ENCODE data around the gene SPATA13. TPM values are rescaled to one million over a fixed set of nuclear protein-coding genes. Genes with fewer than 3 reads are reported as not detected.
A peak's percentile ranks its signal among the peaks of the same experiment; 100 is the strongest.

Gene SPATA13
- total and polyA plus RNA-seq, 4 donors, result 10.5 to 36.7 (median 20.1) TPM

DNA sequence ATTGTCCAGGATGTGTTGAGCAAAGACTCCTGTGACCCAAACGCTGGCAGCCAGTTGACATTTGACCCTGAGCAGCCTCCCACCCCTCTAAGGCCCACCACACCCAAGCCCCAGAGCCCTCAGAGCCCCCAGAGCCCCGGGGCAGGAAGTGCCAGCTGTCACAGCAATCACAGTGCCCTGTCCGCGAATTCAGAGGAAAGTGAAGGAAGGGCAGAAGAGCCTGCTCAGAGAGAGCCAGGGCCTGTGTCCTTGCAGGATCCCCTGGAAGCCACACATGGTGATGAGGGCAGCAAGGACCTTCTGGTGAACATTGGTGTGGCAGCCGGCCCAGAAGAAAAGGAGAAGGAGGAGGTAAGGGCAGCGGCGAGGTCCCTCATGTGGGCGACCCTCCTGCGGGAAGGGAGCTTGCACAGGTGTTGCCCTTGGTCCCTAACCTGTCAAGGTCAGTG is 63.7 kb downstream of the SPATA13 start:
- peaks cover 0 to 13% (median 0%) of the 10 kb centered on the region in 4 donors for H3K36me3 ChIP-seq (ENCODE audit: control insufficient read depth in 4 of 4, insufficient read depth in 4 of 4, low read length in 4 of 4)
- no peak overlapping the region for H3K9ac ChIP-seq (ENCODE audit: insufficient read depth in 1 of 2, low read length in 2 of 2)
- H3K9me3 ChIP-seq (ENCODE audit: control insufficient read depth in 4 of 4, insufficient read depth in 3 of 4, low read length in 3 of 4), result no peaks in the 10 kb centered on the region
- DNase-seq (no peak), ATAC-seq (ENCODE audit: insufficient read depth, low FRiP score) (no peak)
- TF ChIP-seq, protein P1, sequence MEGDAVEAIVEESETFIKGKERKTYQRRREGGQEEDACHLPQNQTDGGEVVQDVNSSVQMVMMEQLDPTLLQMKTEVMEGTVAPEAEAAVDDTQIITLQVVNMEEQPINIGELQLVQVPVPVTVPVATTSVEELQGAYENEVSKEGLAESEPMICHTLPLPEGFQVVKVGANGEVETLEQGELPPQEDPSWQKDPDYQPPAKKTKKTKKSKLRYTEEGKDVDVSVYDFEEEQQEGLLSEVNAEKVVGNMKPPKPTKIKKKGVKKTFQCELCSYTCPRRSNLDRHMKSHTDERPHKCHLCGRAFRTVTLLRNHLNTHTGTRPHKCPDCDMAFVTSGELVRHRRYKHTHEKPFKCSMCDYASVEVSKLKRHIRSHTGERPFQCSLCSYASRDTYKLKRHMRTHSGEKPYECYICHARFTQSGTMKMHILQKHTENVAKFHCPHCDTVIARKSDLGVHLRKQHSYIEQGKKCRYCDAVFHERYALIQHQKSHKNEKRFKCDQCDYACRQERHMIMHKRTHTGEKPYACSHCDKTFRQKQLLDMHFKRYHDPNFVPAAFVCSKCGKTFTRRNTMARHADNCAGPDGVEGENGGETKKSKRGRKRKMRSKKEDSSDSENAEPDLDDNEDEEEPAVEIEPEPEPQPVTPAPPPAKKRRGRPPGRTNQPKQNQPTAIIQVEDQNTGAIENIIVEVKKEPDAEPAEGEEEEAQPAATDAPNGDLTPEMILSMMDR (IDR thresholded peaks at IDR 0.05; ENCODE audit: control extremely low read depth, extremely low read depth), result no peak
- WGBS, 2 donors, result 50 to 62% methylated on average over 7 to 9 of the region's 9 CpGs
- H3K4me1 ChIP-seq (ENCODE audit: control insufficient read depth in 5 of 5, insufficient read depth in 5 of 5, low read length in 5 of 5), result peaks cover 0 to 10% (median 3%) of the 10 kb centered on the region in 5 donors
- no peaks in the 10 kb centered on the region for H3K27me3 ChIP-seq (ENCODE audit: control insufficient read depth in 3 of 3, insufficient read depth in 3 of 3, low read length in 2 of 3)
- H3K4me3 ChIP-seq, result no peak overlapping the region
- peak overlapping the region in 1 of 2 donors; percentile 45 for H3K27ac ChIP-seq (ENCODE audit: low read depth in 1 of 2, low read length in 1 of 2)

DNA sequence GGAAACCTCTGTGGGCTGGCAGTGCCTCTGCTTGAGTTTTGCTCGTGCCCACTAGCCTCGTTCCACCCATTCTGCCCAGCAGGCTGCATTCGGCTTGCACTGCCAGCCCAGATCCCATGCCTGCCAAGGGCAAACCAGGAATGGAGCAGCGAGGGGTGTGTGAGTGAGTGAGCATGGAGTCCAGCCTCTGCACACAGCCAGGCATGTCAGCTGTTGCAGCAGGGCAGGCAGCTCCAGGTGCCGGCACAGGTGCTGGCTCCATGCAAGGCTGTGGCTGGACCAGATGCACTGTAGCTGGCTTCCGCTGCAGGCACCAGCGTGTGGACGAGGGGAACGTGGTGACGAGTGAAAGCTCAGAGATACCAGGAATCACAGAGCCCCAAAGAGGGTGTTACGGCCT is 64.5 kb downstream of the SPATA13 start:
- no peak for ATAC-seq (ENCODE audit: insufficient read depth, low FRiP score)
- no peak overlapping the region for H3K4me3 ChIP-seq
- peaks cover 0 to 3% (median 0%) of the 10 kb centered on the region in 5 donors for H3K4me1 ChIP-seq (ENCODE audit: control insufficient read depth in 5 of 5, insufficient read depth in 5 of 5, low read length in 5 of 5)
- TF ChIP-seq, protein P1 (IDR thresholded peaks at IDR 0.05; ENCODE audit: control extremely low read depth, extremely low read depth), result no peak
- no peak overlapping the region for H3K9ac ChIP-seq (ENCODE audit: insufficient read depth in 1 of 2, low read length in 2 of 2)
- no peaks in the 10 kb centered on the region for H3K9me3 ChIP-seq (ENCODE audit: control insufficient read depth in 4 of 4, insufficient read depth in 3 of 4, low read length in 3 of 4)
- WGBS, 2 donors, result 89 to 96% methylated on average over 11 of the region's 11 CpGs
- H3K27ac ChIP-seq (ENCODE audit: low read depth in 1 of 2, low read length in 1 of 2), result no peak overlapping the region
- H3K36me3 ChIP-seq (ENCODE audit: control insufficient read depth in 4 of 4, insufficient read depth in 4 of 4, low read length in 4 of 4), result peaks cover 0 to 13% (median 0%) of the 10 kb centered on the region in 4 donors
- DNase-seq, result no peak
- H3K27me3 ChIP-seq (ENCODE audit: control insufficient read depth in 3 of 3, insufficient read depth in 3 of 3, low read length in 2 of 3), result no peaks in the 10 kb centered on the region

DNA sequence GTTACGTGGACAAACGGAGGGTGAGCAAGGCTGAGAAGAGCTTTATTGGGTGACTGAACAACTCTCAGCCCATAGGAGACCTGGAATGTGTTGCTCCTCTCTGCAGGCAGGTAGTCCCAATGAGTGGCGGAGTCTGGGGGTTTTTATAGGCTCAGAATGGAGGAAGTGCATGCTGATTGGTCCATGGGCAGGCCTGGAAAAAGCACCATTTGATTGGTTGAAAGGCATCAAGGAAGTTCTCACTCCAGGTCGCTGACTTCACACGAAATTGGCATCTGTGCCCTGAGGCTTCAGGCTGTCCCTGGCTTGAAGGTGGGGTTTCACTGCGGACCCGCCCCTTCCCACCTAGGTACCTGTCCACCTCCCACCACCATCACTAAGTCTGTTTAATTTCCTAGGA is 65.4 kb downstream of the SPATA13 start:
- TF ChIP-seq, protein P1 (IDR thresholded peaks at IDR 0.05; ENCODE audit: control extremely low read depth, extremely low read depth), result no peak
- Histone ChIP-seq H3K4me1 (ENCODE audit: control insufficient read depth in 5 of 5, insufficient read depth in 5 of 5, low read length in 5 of 5) (peaks cover 0 to 3% (median 0%) of the 10 kb centered on the region in 5 donors), H3K9ac (ENCODE audit: insufficient read depth in 1 of 2, low read length in 2 of 2) (no peak overlapping the region), H3K27ac (ENCODE audit: low read depth in 1 of 2, low read length in 1 of 2) (no peak overlapping the region), H3K4me3 (no peak overlapping the region), H3K36me3 (ENCODE audit: control insufficient read depth in 4 of 4, insufficient read depth in 4 of 4, low read length in 4 of 4) (peaks cover 0 to 13% (median 0%) of the 10 kb centered on the region in 4 donors), H3K9me3 (ENCODE audit: control insufficient read depth in 4 of 4, insufficient read depth in 3 of 4, low read length in 3 of 4) (no peaks in the 10 kb centered on the region), H3K27me3 (ENCODE audit: control insufficient read depth in 3 of 3, insufficient read depth in 3 of 3, low read length in 2 of 3) (no peaks in the 10 kb centered on the region)
- DNase-seq (no peak), ATAC-seq (ENCODE audit: insufficient read depth, low FRiP score) (no peak)
- 95 to 97% methylated on average over 7 of the region's 7 CpGs for WGBS, 2 donors

DNA sequence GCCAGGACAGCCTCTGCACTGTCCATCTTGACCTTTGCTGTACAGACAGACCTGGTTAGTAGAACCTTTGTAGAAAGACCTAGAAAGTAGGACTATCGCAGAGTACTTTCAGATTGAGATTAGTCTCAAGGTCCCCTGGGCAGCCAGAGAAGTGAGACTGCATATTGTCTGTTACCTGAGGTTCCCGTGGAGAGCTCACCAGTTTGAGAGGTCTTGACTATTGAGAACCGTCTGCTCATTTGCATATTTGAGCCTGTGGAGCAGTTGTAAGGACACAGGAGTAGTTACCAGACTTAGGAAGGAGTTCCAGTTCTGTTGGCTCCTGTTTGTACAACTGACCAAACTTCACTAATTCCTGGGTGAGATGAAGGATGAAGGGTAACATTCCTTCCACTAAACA is 66.2 kb downstream of the SPATA13 start:
- no peak overlapping the region for H3K4me3 ChIP-seq
- TF ChIP-seq, protein P1 (IDR thresholded peaks at IDR 0.05; ENCODE audit: control extremely low read depth, extremely low read depth), result no peak
- no peaks in the 10 kb centered on the region for H3K27me3 ChIP-seq (ENCODE audit: control insufficient read depth in 3 of 3, insufficient read depth in 3 of 3, low read length in 2 of 3)
- ATAC-seq (ENCODE audit: insufficient read depth, low FRiP score) (no peak), DNase-seq (no peak)
- no peaks in the 10 kb centered on the region for H3K9me3 ChIP-seq (ENCODE audit: control insufficient read depth in 4 of 4, insufficient read depth in 3 of 4, low read length in 3 of 4)
- 74 to 94% methylated on average over 3 of the region's 3 CpGs for whole genome bisulfite sequencing, 2 donors
- H3K36me3 ChIP-seq (ENCODE audit: control insufficient read depth in 4 of 4, insufficient read depth in 4 of 4, low read length in 4 of 4), result peaks cover 0 to 13% (median 0%) of the 10 kb centered on the region in 4 donors
- H3K4me1 ChIP-seq (ENCODE audit: control insufficient read depth in 5 of 5, insufficient read depth in 5 of 5, low read length in 5 of 5), result peaks cover 0 to 3% (median 0%) of the 10 kb centered on the region in 5 donors
- no peak overlapping the region for H3K27ac ChIP-seq (ENCODE audit: low read depth in 1 of 2, low read length in 1 of 2)
- H3K9ac ChIP-seq (ENCODE audit: insufficient read depth in 1 of 2, low read length in 2 of 2), result no peak overlapping the region
